ENCODE results near the gene ABCD4.

Gene ABCD4

GRCh38 chr14:74263921-74264320 is 38.8 kb downstream of the ABCD4 start:
- Histone ChIP-seq H2AFZ (ENCODE audit: insufficient read depth, low read length, poor library complexity) (no peak overlapping the region), H3K27me3 (ENCODE audit: insufficient read depth, low read length) (peaks cover 7% of the 10 kb centered on the region), H3K4me3 (ENCODE audit: low read depth, low read length) (no peak overlapping the region), H4K91ac (ENCODE audit: low read depth, low read length) (no peak overlapping the region), H3K36me3 (ENCODE audit: control insufficient read depth in 1 of 2, insufficient read depth in 2 of 2, low read length in 2 of 2) (no peaks in the 10 kb centered on the region), H3K79me1 (ENCODE audit: low read length) (no peaks in the 10 kb centered on the region), H3K4me2 (ENCODE audit: low read length) (no peak overlapping the region), H3K9ac (ENCODE audit: low read length) (no peak overlapping the region), H3K4ac (ENCODE audit: low read depth, low read length) (no peak overlapping the region), H2AK5ac (ENCODE audit: low read length) (no peak overlapping the region), H4K8ac (ENCODE audit: low read depth, low read length) (no peak overlapping the region), H2BK12ac (ENCODE audit: low read length) (no peak overlapping the region), H2BK120ac (ENCODE audit: insufficient read depth, low read length, poor library complexity) (no peak overlapping the region), H3K14ac (ENCODE audit: low read length) (no peak overlapping the region), H3K18ac (ENCODE audit: low read length) (no peak overlapping the region), H3K23ac (ENCODE audit: low read length) (no peak overlapping the region), H4K12ac (ENCODE audit: low read depth, low read length) (no peak overlapping the region), H3K4me1 (ENCODE audit: control insufficient read depth in 1 of 2, insufficient read depth in 2 of 2, low read length in 2 of 2) (no peaks in the 10 kb centered on the region), H3K27ac (ENCODE audit: low read depth, low read length) (no peak overlapping the region), H3K79me2 (ENCODE audit: control insufficient read depth, insufficient read depth, low read length, poor library complexity) (no peaks in the 10 kb centered on the region), H3K9me3 (ENCODE audit: insufficient read depth, low read depth, low read length) (no peaks in the 10 kb centered on the region), H2BK5ac (ENCODE audit: low read depth, low read length, poor library complexity) (no peak overlapping the region)
- no peak for DNase-seq
- WGBS (ENCODE audit: extremely low coverage, insufficient coverage, insufficient read length) = no CpG with 5 or more reads among the region's 5 CpGs

GRCh38 chr14:74263181-74263580 is 39.6 kb downstream of the ABCD4 start:
- Histone ChIP-seq H3K18ac (ENCODE audit: low read length) (no peak overlapping the region), H3K23ac (ENCODE audit: low read length) (no peak overlapping the region)

GRCh38 chr14:74262076-74262475 is 40.7 kb downstream of the ABCD4 start:
- Histone ChIP-seq H4K12ac (ENCODE audit: low read depth, low read length) (no peak overlapping the region), H2AFZ (ENCODE audit: insufficient read depth, low read length, poor library complexity) (no peak overlapping the region), H4K91ac (ENCODE audit: low read depth, low read length) (no peak overlapping the region), H3K9ac (ENCODE audit: low read length) (no peak overlapping the region), H2BK120ac (ENCODE audit: insufficient read depth, low read length, poor library complexity) (no peak overlapping the region), H3K18ac (ENCODE audit: low read length) (no peak overlapping the region), H3K4me1 (ENCODE audit: control insufficient read depth in 1 of 2, insufficient read depth in 2 of 2, low read length in 2 of 2) (no peaks in the 10 kb centered on the region), H3K4me3 (ENCODE audit: low read depth, low read length) (no peak overlapping the region), H3K27me3 (ENCODE audit: insufficient read depth, low read length) (peaks cover 15% of the 10 kb centered on the region), H3K79me1 (ENCODE audit: low read length) (no peaks in the 10 kb centered on the region), H3K23ac (ENCODE audit: low read length) (no peak overlapping the region), H2BK12ac (ENCODE audit: low read length) (no peak overlapping the region), H2BK5ac (ENCODE audit: low read depth, low read length, poor library complexity) (no peak overlapping the region), H3K14ac (ENCODE audit: low read length) (no peak overlapping the region), H2AK5ac (ENCODE audit: low read length) (no peak overlapping the region), H3K27ac (ENCODE audit: low read depth, low read length) (no peak overlapping the region), H3K36me3 (ENCODE audit: control insufficient read depth in 1 of 2, insufficient read depth in 2 of 2, low read length in 2 of 2) (no peaks in the 10 kb centered on the region), H4K8ac (ENCODE audit: low read depth, low read length) (no peak overlapping the region), H3K79me2 (ENCODE audit: control insufficient read depth, insufficient read depth, low read length, poor library complexity) (no peaks in the 10 kb centered on the region), H3K4me2 (ENCODE audit: low read length) (no peak overlapping the region), H3K9me3 (ENCODE audit: insufficient read depth, low read depth, low read length) (no peaks in the 10 kb centered on the region), H3K4ac (ENCODE audit: low read depth, low read length) (no peak overlapping the region)
- DNase-seq = no peak
- WGBS (ENCODE audit: extremely low coverage, insufficient coverage, insufficient read length) = no CpG with 5 or more reads among the region's 9 CpGs

More at GRCh38 chr14:74263181-74263580, 39.6 kb downstream of the ABCD4 start:
- H3K14ac ChIP-seq (ENCODE audit: low read length) = no peak overlapping the region
- H3K79me2 ChIP-seq (ENCODE audit: control insufficient read depth, insufficient read depth, low read length, poor library complexity) = no peaks in the 10 kb centered on the region
- H2BK120ac ChIP-seq (ENCODE audit: insufficient read depth, low read length, poor library complexity) = no peak overlapping the region
- no peaks in the 10 kb centered on the region for H3K9me3 ChIP-seq (ENCODE audit: insufficient read depth, low read depth, low read length)
- no peak for DNase-seq
- no peak overlapping the region for H4K8ac ChIP-seq (ENCODE audit: low read depth, low read length)
- no peak overlapping the region for H4K91ac ChIP-seq (ENCODE audit: low read depth, low read length)
- H3K27me3 ChIP-seq (ENCODE audit: insufficient read depth, low read length) = peaks cover 15% of the 10 kb centered on the region
- no peak overlapping the region for H2AFZ ChIP-seq (ENCODE audit: insufficient read depth, low read length, poor library complexity)
- no peak overlapping the region for H2BK12ac ChIP-seq (ENCODE audit: low read length)
- H3K4me2 ChIP-seq (ENCODE audit: low read length) = no peak overlapping the region
- no peak overlapping the region for H3K9ac ChIP-seq (ENCODE audit: low read length)
- no CpG with 5 or more reads among the region's 9 CpGs for WGBS (ENCODE audit: extremely low coverage, insufficient coverage, insufficient read length)
- H2AK5ac ChIP-seq (ENCODE audit: low read length) = no peak overlapping the region
- H3K4me3 ChIP-seq (ENCODE audit: low read depth, low read length) = no peak overlapping the region
- no peak overlapping the region for H3K4ac ChIP-seq (ENCODE audit: low read depth, low read length)
- no peak overlapping the region for H3K27ac ChIP-seq (ENCODE audit: low read depth, low read length)
- H2BK5ac ChIP-seq (ENCODE audit: low read depth, low read length, poor library complexity) = no peak overlapping the region
- no peak overlapping the region for H4K12ac ChIP-seq (ENCODE audit: low read depth, low read length)
- no peaks in the 10 kb centered on the region for H3K36me3 ChIP-seq (ENCODE audit: control insufficient read depth in 1 of 2, insufficient read depth in 2 of 2, low read length in 2 of 2)
- no peaks in the 10 kb centered on the region for H3K79me1 ChIP-seq (ENCODE audit: low read length)
- H3K4me1 ChIP-seq (ENCODE audit: control insufficient read depth in 1 of 2, insufficient read depth in 2 of 2, low read length in 2 of 2) = no peaks in the 10 kb centered on the region

- no CpG with 5 or more reads among the region's 4 CpGs for WGBS (ENCODE audit: extremely low coverage, insufficient coverage, insufficient read length)
- Histone ChIP-seq H3K4me1 (ENCODE audit: control insufficient read depth in 1 of 2, insufficient read depth in 2 of 2, low read length in 2 of 2) (no peaks in the 10 kb centered on the region), H3K4me3 (ENCODE audit: low read depth, low read length) (no peak overlapping the region), H3K9me3 (ENCODE audit: insufficient read depth, low read depth, low read length) (peaks cover 2% of the 10 kb centered on the region), H3K9ac (ENCODE audit: low read length) (no peak overlapping the region), H3K27me3 (ENCODE audit: insufficient read depth, low read length) (peaks cover 15% of the 10 kb centered on the region), H4K91ac (ENCODE audit: low read depth, low read length) (no peak overlapping the region), H3K4me2 (ENCODE audit: low read length) (no peak overlapping the region), H3K14ac (ENCODE audit: low read length) (no peak overlapping the region), H4K8ac (ENCODE audit: low read depth, low read length) (no peak overlapping the region), H3K79me2 (ENCODE audit: control insufficient read depth, insufficient read depth, low read length, poor library complexity) (no peaks in the 10 kb centered on the region), H3K79me1 (ENCODE audit: low read length) (no peaks in the 10 kb centered on the region), H3K4ac (ENCODE audit: low read depth, low read length) (no peak overlapping the region), H3K18ac (ENCODE audit: low read length) (no peak overlapping the region), H3K27ac (ENCODE audit: low read depth, low read length) (no peak overlapping the region), H2AK5ac (ENCODE audit: low read length) (no peak overlapping the region), H2BK120ac (ENCODE audit: insufficient read depth, low read length, poor library complexity) (no peak overlapping the region), H2BK12ac (ENCODE audit: low read length) (no peak overlapping the region), H4K12ac (ENCODE audit: low read depth, low read length) (no peak overlapping the region), H2BK5ac (ENCODE audit: low read depth, low read length, poor library complexity) (no peak overlapping the region), H3K36me3 (ENCODE audit: control insufficient read depth in 1 of 2, insufficient read depth in 2 of 2, low read length in 2 of 2) (no peaks in the 10 kb centered on the region), H2AFZ (ENCODE audit: insufficient read depth, low read length, poor library complexity) (no peak overlapping the region), H3K23ac (ENCODE audit: low read length) (no peak overlapping the region)
- no peak for DNase-seq
Observed at GRCh38 chr14:74261288-74261687, 41.4 kb downstream of the ABCD4 start.
